Measurements from ENCODE around the gene SYP. TPM values are rescaled to one million over a fixed set of nuclear protein-coding genes. Genes with fewer than 3 reads are reported as not detected.
"Not testable (repeated sequence)": the region's sequence is repeated elsewhere in the genome, so short reads cannot be mapped to it uniquely, and the experiment has no call there.

The SYP gene
- total RNA-seq, 1 experiment from 2014 or later = 7.0 TPM

DNA sequence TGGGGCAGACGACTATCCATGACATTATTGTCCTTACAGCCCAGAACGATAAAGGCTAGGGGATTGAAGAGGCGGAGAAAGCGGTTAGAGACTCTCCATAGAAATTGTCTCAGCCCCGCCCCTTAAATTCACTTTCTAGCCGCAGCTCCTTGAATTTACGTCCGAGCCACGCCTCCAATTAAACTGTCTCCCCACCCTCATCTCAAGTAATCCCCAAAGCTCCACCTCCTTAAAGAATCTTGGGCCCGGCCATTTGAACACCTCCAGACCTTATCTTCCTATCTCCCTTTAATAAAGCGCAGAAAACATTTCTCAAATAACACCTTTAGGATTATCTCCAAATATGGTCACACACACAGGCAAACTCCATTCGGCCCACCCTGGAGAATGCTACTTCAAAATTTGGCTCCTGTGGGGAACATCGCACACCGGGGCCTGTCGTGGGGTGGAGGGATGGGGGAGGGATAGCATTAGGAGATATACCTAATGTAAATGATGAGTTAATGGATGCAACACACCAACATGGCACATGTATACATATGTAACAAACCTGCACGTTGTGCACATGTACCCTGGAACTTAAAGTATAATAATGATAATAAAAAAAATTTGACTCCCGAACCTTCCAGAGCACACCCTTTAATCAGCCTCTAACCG is 44.6 kb downstream of the SYP start:
- peaks cover 32% of the 10 kb centered on the region for H3K27me3 Mint-ChIP-seq (ENCODE audit: low read depth)
- ATAC-seq (peak; percentile 48), DNase-seq (ENCODE audit: low spot score) (peak; percentile 56)
- H3K27ac Mint-ChIP-seq = peak overlapping the region; percentile 94
- TF ChIP-seq TP53 (CRISPR knock-in tag; IDR thresholded peaks at IDR 0.05) = no peak
- no peak for TF ChIP-seq SMAD4 (CRISPR knock-in tag; IDR thresholded peaks at IDR 0.05)
- no peak for TF ChIP-seq ZNF121 (CRISPR knock-in tag; IDR thresholded peaks at IDR 0.05)
- TF ChIP-seq ZBTB21 (CRISPR knock-in tag; IDR thresholded peaks at IDR 0.05; ENCODE audit: borderline replicate concordance) = no peak
- TF ChIP-seq EMX1 (CRISPR knock-in tag; IDR thresholded peaks at IDR 0.05) = no peak
- TF ChIP-seq CREM (CRISPR knock-in tag; IDR thresholded peaks at IDR 0.05) = no peak
- no peak for TF ChIP-seq NFYB (CRISPR knock-in tag; conservative IDR thresholded peaks at IDR 0.05; ENCODE audit: low read depth)
- TF ChIP-seq SOX15 (CRISPR knock-in tag; IDR thresholded peaks at IDR 0.05) = no peak
- no peak for TF ChIP-seq ZNF416 (CRISPR knock-in tag; IDR thresholded peaks at IDR 0.05)
- no peak for TF ChIP-seq ZNF671 (CRISPR knock-in tag; IDR thresholded peaks at IDR 0.05)
- TF ChIP-seq HMGA2 (CRISPR knock-in tag; IDR thresholded peaks at IDR 0.05) = no peak
- TF ChIP-seq ZNF423 (CRISPR knock-in tag; IDR thresholded peaks at IDR 0.05) = no peak
- TF ChIP-seq KAT7 (CRISPR knock-in tag; IDR thresholded peaks at IDR 0.05; ENCODE audit: borderline replicate concordance) = no peak
- TF ChIP-seq NFE2L1 (CRISPR knock-in tag; IDR thresholded peaks at IDR 0.05) = no peak
- TF ChIP-seq NR1H2 (CRISPR knock-in tag; IDR thresholded peaks at IDR 0.05) = no peak
- TF ChIP-seq ELF4 (CRISPR knock-in tag; IDR thresholded peaks at IDR 0.05; ENCODE audit: low read depth) = no peak
- TF ChIP-seq ETV6 (CRISPR knock-in tag; IDR thresholded peaks at IDR 0.05) = no peak
- TF ChIP-seq, protein P1, sequence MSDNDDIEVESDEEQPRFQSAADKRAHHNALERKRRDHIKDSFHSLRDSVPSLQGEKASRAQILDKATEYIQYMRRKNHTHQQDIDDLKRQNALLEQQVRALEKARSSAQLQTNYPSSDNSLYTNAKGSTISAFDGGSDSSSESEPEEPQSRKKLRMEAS (CRISPR knock-in tag; IDR thresholded peaks at IDR 0.05) = no peak
- no peak for TF ChIP-seq GTF2I (CRISPR knock-in tag; conservative IDR thresholded peaks at IDR 0.05)
- peaks cover 9% of the 10 kb centered on the region for H3K4me1 Mint-ChIP-seq
- CTCF ChIA-PET = interaction anchor here (0.6 to 2.1 kb wide), 22 partner anchors 7 to 767 kb away, joined by 3 to 29 read pairs (median 5); partner anchors contain the start of genes CLCN5 and KCND1
- POLR2A ChIA-PET = interaction anchor here (0.7 to 1.8 kb wide), 4 partner anchors 8 to 36 kb away, joined by 4 to 5 read pairs (median 4); no protein-coding TSS in a partner anchor
- H3K36me3 Mint-ChIP-seq = no peaks in the 10 kb centered on the region
- no peaks in the 10 kb centered on the region for H3K9me3 Mint-ChIP-seq
- H3K4me3 Mint-ChIP-seq = peak overlapping the region; percentile 80

DNA sequence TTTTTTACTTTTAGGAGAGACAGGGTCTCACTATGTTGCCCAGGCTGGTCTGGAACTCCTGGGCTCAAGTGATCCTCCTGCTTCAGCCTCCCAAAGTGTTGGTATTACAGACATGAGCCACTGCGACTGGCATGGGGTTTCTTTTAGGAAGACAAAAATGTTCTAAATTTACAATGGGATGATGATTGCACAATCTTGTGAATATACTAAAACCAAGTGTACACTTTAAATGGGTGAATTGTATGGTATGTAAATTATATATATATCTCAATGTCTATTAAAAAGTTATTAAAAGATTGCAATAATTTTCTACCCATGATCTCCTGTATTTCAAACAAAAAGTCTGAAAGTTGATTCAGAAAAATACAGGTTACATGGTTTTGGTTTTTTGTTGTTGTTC is 46.5 kb downstream of the SYP start:
- H3K27me3 Mint-ChIP-seq (ENCODE audit: low read depth) = peaks cover 20% of the 10 kb centered on the region
- H3K9me3 Mint-ChIP-seq = no peaks in the 10 kb centered on the region
- no peak for DNase-seq (ENCODE audit: low spot score)
- peaks cover 9% of the 10 kb centered on the region for H3K4me1 Mint-ChIP-seq
- H3K4me3 Mint-ChIP-seq = no peak overlapping the region
- no peaks in the 10 kb centered on the region for H3K36me3 Mint-ChIP-seq
- ChIA-PET POLR2A (no interaction called here), CTCF (no interaction called here)
- H3K27ac Mint-ChIP-seq = no peak overlapping the region
- TF ChIP-seq SOX15 (CRISPR knock-in tag; IDR thresholded peaks at IDR 0.05) (no peak), ZNF396 (CRISPR knock-in tag; IDR thresholded peaks at IDR 0.05; ENCODE audit: borderline replicate concordance) (no peak), MYBL2 (CRISPR knock-in tag; IDR thresholded peaks at IDR 0.05) (no peak)
- TF ChIP-seq, protein P2, sequence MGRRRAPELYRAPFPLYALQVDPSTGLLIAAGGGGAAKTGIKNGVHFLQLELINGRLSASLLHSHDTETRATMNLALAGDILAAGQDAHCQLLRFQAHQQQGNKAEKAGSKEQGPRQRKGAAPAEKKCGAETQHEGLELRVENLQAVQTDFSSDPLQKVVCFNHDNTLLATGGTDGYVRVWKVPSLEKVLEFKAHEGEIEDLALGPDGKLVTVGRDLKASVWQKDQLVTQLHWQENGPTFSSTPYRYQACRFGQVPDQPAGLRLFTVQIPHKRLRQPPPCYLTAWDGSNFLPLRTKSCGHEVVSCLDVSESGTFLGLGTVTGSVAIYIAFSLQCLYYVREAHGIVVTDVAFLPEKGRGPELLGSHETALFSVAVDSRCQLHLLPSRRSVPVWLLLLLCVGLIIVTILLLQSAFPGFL (CRISPR knock-in tag; IDR thresholded peaks at IDR 0.05; ENCODE audit: borderline replicate concordance) = no peak
- TF ChIP-seq, protein P3, sequence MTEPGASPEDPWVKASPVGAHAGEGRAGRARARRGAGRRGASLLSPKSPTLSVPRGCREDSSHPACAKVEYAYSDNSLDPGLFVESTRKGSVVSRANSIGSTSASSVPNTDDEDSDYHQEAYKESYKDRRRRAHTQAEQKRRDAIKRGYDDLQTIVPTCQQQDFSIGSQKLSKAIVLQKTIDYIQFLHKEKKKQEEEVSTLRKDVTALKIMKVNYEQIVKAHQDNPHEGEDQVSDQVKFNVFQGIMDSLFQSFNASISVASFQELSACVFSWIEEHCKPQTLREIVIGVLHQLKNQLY (CRISPR knock-in tag; IDR thresholded peaks at IDR 0.05) = no peak
- ATAC-seq = no peak

DNA sequence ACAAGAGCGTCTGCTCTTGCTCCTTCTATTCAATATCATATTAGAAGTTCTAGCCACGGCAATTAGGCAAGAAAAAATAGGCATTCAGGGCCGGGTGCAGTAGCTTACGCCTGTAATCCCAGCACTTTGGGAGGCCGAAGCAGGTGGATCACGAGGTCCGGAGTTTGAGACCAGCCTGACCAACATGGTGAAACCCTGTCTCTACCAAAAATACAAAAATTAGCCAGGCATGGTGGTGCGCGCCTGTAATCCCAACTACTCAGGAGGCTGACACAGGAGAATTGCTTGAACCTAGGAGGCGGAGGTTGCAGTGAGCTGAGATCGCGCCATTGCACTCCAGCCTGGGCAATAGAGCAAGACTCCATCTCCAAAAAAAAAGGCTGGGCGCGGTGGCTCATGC is 50.7 kb downstream of the SYP start:
- DNase-seq (ENCODE audit: low spot score); H3K4me1 Mint-ChIP-seq; H3K27ac Mint-ChIP-seq; H3K27me3 Mint-ChIP-seq (ENCODE audit: low read depth); CTCF ChIA-PET; H3K4me3 Mint-ChIP-seq; ATAC-seq; H3K9me3 Mint-ChIP-seq; POLR2A ChIA-PET; H3K36me3 Mint-ChIP-seq: not testable (repeated sequence)

DNA sequence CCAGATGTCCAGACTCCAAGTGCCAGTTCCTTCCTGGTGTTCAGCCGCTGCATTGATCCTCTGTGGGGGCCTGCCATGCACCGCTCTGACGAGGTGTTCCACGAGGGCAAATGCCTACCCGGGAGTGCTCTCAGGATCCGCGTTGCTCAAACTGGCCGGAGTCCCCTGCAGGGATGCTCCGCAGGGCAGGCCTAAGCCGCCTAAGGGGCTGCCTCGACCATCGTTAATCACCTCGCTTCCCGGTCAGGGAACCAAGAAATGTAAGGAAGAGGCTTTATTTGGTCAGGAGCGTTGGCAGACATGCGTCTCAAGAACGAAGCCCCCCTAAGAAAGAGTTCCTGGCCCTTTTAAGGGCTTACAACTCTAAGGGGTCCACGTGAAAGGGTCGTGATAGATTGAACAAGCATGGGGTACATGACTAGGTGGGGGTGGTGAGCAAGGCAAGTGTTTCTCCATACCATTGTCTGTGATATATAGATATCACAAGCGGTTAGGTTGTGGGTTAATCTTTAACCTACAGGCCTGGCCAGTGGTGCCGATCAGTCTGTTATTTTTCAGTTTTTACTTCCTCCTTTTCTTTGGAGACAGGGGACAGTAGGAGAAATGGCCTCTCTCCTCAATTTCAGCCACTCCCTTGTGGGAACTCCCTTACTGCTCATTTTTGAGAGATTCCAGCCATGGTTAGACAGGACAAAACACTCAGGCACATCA is 51.4 kb downstream of the SYP start:
- H3K9me3 Mint-ChIP-seq; H3K4me1 Mint-ChIP-seq; H3K27me3 Mint-ChIP-seq (ENCODE audit: low read depth); DNase-seq (ENCODE audit: low spot score); H3K36me3 Mint-ChIP-seq; H3K4me3 Mint-ChIP-seq; ATAC-seq; POLR2A ChIA-PET: not testable (repeated sequence)
- peak overlapping the region; percentile 45; the same call in 1 of the 2 replicates for H3K27ac Mint-ChIP-seq
- CTCF ChIA-PET = interaction anchor here (1.0 kb wide), 1 partner anchor 7 kb away, joined by 3 read pairs; no protein-coding TSS in a partner anchor
